DMS153 (cell line): ENCODE data around the gene IFT25.
"Not testable (repeated sequence)": the region's sequence is repeated elsewhere in the genome, so short reads cannot be mapped to it uniquely, and the experiment has no call there.

Experiments
- DNase-seq: peaks from one replicate; lab custom pipeline; 2025; lab: John Stamatoyannopoulos, UW

The IFT25 gene

DNA sequence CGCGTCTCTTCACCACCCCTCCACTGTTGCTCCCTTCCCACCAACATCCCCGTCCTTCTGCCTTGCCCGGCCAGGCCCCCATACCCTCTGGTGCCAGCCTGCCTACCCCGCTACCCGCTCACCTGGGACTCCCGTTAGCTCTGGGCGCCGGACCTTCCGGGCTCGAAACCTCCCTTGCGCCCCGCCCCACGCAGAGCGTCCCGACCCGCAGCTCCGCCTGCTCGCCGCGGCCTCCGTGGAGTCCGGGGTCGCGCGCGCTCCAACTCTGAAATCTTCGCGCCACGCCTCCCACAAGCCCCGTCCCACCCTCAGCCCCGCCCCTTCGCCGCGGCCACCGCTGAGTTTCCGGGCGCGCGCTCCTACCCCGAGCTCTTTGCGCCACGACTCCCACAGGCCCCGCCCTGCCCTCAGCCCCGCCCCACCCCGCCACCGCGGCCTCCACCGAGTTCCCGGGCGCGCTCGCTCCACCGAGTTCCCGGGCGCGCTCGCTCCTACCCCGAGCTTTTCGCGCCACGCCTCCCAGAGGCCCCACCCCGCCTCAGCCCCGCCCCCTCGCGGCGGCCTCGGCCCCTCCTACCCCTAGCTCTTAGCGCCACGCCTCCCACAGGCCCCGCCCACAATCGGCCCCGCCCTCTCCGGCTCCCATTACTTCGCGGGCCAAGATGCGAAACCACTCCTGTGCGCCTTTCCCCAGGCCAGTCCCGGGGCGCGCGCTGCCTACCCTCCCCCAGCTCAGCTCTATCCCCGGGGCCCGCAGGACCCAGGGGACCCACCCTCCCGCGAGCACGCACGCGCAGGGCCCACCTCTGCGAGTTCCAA lies at the start of gene IFT25:
TSS of gene IFT25 (minus strand) at position 267 of the 819 bp plus-strand sequence. CDS start 5,617 bp downstream, outside the sequence.
- peak; percentile 86 for DNase-seq

DNA sequence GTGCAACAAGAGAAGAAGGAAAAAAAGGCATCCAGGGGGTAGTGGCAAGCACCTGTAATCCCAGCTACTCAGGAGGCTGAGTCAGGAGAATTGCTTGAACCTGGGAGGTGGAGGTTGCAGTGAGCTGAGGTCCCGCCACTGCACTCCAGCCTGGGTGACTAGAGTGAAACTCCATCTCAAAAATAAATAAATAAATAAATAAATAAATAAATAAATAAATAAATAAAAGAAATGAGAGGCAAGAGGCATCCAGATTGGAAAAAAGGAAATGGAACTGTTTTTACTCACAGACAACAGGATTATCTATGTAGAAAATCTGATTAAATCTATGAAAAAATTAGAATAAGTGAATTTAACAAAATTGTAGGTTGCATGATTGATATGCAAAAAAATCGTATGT lies 49.0 kb upstream of the IFT25 start:
- DNase-seq: not testable (repeated sequence)

- DNase-seq: no peak
These were observed 46.8 kb upstream of the IFT25 start for GRCh38 chr1:53992085-53992874.

DNA sequence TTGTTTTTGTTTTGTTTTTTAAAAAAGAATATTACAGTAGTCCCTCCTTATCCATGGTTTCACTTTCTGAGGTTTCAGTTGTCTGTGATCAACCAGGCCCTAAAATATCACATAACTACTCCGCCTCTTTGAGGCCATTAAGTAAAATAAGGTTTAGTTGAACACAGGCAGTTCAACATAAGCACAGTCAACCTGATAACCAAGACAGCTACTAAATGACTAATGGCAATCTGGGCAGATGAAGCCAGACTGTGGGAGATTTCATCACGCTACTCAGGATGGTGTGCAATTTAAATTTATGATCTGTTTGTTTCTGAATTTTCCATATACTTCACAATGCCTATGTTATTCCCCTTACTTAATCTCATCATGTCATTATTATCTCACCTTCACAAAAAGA lies 42.4 kb upstream of the IFT25 start:
- DNase-seq: no peak

DNA sequence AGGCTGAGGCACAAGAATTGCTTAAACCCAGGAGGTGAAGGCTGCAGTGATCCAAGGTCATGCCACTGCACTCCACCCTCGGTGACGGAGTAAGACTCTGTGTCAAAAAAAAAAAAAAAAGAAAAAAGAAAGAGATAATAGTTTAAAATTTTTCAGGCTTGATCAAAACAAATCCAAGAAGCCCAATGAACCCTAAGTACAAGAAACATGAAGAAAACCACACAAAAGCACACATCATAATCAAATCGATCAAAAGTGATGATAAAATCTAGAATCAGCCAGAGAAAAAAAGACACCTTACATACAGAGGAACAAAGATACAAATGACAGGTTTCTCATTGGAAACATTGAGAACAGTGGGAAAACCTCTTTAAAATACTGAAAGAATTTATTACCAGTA lies 41.0 kb upstream of the IFT25 start:
- DNase-seq: no peak

DNA sequence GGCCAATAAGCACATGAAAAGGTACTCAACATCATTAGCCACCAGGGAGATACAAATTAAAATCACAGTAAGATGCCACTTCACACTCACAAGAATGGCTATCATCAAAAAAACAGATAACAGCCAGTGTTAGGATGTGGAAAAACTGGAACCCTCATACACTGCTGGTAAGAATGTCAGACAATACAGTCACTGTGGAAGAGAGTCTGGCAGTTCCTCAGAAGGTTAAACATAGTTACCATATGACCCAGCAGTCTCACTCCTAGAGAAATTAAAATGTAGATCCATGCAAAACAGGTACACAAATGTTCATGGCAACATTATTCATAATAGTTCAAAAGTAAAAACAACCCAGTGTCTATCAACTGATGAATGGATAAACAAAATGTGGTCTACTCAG lies 39.2 kb upstream of the IFT25 start:
- no peak for DNase-seq

- DNase-seq: no peak
These were observed 37.2 kb upstream of the IFT25 start for GRCh38 chr1:53982763-53983104.

GRCh38 chr1:53982034-53982762 lies 36.7 kb upstream of the IFT25 start:
- peak; percentile 43 for DNase-seq

DNA sequence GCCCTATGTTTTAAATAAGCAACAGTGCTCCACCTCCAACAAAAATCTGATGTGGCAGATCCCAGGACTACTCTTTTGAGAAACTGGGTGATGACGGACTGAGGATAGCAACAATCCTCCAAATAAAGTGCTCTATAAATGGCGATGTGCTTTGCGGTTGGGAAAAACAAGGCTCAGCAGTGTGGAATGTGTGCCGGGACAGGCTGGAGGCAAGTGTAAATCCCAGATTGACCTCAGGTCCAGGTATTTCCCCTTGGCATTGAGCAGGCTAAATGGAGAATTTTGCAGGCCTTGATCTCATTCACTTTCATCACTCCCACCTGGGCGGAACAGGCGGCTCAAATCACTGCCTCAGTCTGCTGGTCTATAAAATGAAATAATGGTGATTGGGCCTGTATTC lies 35.7 kb upstream of the IFT25 start:
- no peak for DNase-seq

DNA sequence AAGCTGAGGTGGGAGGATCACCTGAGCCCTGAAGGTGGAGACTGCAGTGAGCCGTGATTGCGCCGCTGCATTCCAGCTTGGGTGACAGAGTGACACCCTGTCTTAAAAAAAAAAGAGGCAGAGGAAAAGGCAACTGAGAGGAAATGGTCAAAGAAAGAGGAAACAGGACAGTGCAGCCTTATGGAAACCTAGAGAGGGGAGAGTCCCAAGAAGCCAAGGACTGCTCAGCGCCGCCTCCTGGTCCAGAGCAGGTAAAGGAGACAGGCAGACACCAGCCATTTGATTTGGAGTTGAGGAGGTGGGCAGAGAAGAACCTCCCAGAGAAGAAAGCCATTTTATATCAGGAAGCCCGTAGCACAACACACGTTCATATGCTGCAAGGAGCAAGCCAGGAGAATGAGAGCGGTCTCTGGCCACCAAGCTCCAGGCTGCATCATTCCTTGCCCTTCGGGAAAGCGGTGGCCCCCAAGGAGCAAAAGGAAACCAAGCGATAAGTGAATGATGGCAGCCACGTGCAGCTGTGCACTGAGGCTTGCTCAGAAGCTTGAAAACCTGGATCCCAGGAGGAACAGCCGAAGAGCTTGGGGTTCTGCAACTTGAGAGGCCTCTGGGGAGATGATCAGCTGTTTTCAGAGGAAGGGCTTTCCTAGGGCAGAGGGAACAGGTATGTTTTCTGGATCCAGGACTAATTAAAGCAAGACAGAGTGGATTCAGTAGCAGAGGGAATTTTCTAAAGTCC lies 34.4 kb upstream of the IFT25 start:
- no peak for DNase-seq

DNA sequence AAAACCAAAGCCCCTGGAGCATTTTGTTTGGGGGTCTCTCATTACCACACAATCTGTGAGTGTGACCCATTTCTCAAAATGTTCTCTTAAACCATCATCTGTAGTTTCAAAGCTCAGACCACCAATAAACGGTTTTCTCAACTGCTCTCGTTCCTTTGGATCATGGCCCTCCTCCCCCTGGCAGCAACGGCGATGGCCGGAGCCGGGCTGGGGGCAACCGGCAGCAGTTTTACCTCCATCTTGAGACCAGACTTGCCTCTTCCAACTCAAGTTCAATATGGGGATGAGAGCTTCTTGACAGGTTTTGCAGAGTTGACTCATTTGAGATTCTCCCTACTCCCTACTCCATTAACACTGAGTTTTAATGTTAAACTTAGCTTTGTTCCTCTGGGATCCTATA lies 30.4 kb upstream of the IFT25 start:
- DNase-seq: no peak

- DNase-seq: no peak
These were observed 26.2 kb upstream of the IFT25 start for GRCh38 chr1:53971718-53972117.

DNA sequence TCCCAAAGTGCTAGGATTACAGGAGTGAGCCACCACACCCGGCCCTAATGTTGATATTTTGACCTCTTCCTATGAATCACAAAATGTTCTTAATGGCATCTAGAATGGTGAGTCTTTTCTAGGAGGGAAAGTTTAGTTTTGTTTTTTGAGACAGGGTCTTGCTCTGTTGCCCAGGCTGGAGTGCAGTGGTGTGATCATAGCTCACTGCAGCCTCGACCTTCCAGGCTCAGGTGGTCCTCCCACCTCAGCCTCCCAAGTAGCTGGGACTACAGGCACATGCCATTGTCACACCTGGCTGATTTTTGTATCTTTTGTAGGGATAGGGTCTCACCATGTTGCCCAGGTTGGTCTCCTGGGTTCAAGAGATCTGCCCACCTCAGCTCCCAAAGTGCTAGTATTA lies 23.8 kb upstream of the IFT25 start:
- DNase-seq: not testable (repeated sequence)

DNA sequence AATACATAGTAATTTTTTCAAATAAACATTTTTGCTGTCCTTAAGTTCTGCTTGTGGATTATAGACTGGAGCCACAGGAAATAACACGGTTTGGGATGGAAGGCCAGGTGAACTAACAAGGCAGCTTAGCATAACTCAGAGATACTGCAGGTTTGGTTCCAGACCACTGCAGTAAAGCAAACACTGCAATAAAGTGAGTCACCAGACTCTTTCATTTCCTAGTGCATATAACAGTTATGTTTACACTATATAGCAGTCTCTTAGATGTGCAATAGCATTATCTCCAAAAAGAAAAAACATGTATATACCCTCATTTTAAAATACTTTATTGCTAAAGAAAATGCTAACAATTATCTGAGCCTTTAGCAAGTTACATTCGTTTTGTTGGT lies 22.6 kb upstream of the IFT25 start:
- DNase-seq: no peak

- DNase-seq: no peak
These were observed 22.1 kb upstream of the IFT25 start for GRCh38 chr1:53967409-53968124.

DNA sequence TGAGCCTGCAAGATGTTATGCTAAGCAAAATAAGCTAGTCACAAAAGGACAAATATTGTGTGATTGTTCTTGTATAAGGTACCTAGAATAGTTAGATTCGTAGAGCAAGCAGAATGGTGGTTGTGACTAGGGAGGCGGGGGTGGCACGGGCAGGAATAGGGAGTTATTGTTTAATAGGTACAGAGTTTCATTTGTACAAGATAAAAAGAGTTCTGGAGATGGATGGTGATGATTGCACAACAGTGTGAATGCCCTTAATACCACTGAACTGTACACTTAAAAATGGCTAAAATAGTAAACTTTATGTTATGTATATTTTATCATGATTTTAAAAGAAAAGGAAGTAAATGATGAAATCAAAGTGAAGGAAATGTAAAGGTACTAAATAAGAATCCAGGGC lies 21.3 kb upstream of the IFT25 start:
- no peak for DNase-seq

DNA sequence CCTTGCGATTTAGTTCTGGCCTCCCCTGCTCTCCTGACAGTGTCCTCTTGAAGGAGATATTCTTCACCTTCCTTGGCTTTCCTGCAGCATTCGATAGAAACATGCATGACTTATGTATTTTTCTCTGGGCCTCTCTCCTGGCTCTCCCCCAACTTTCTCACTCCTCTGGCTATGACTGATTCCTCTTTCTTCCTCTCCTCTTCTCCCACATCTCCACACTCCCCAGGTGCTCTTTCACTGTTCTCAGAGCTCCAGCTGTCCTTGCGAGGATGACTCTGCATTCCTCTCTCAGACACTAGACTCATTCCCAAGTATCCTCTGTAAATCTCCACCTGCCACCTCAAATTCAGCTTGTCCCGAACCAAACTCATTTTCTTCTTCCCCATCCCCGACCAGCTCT lies 18.6 kb upstream of the IFT25 start:
- DNase-seq: no peak

- DNase-seq: no peak
These were observed 18.0 kb upstream of the IFT25 start for GRCh38 chr1:53963460-53963859.

- no peak for DNase-seq
These were observed 16.9 kb upstream of the IFT25 start for GRCh38 chr1:53962395-53962794.

DNA sequence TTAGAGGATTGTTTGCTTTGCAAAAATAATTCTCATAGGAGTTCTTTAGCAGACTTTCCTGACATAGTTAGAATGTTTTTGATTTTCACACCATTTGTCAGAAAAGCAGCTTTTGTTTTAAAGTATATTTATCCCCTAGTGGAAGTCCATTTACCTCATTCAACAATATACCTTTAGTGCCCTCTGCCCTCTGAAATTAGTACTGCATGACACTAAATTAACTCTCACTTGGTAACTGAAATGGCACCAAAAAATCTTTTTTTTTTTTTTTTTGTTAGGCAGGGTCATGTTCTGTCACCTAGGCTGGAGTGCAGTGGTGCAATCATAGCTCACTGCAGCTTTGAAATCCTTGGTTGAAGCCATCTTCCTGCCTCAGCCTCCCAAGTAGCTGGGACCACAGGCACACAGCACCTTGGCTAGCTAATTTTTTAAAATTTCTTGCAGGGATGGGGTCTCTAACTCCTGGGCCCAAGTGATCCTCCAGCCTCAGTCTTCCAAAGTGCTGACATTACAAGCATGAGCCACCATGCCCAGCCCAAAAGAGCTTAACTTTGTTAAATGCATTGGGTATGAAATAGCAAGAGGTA lies 14.3 kb upstream of the IFT25 start:
- no peak for DNase-seq

- peak; percentile 64 for DNase-seq
These were observed 11.8 kb upstream of the IFT25 start for GRCh38 chr1:53957194-53957818.
